BLaER1 (cell line): ENCODE measurements around the gene MYO15A.

ENCODE experiments used
- H3K27ac ChIP-seq: shearing (Covaris generic); formaldehyde crosslinking; 2 replicates; pipeline ENCODE4 v1.8.1; 2022
- H3K27me3 ChIP-seq: shearing (Covaris generic); formaldehyde crosslinking; 2 replicates; pipeline ENCODE4 v1.8.1; 2022
- H3K36me3 ChIP-seq: shearing (Covaris generic); formaldehyde crosslinking; 2 replicates; pipeline ENCODE4 v1.8.1; 2022
- H3K4me1 ChIP-seq: shearing (Covaris generic); formaldehyde crosslinking; 2 replicates; pipeline ENCODE4 v1.8.1; 2022
- H3K4me2 ChIP-seq: shearing (Covaris generic); formaldehyde crosslinking; 2 replicates; pipeline ENCODE4 v1.8.1; 2022
- H3K4me3 ChIP-seq: shearing (Covaris generic); formaldehyde crosslinking; 2 replicates; pipeline ENCODE4 v1.8.1; 2022
- H3K9ac ChIP-seq: shearing (Covaris generic); formaldehyde crosslinking; 2 replicates; pipeline ENCODE4 v1.8.1; 2022
- H3K9me3 ChIP-seq: shearing (Covaris generic); formaldehyde crosslinking; 2 replicates; pipeline ENCODE4 v1.8.1; 2022
- H4K20me1 ChIP-seq: shearing (Covaris generic); formaldehyde crosslinking; 2 replicates; pipeline ENCODE4 v1.8.1; 2022
- Cebpa-rat ChIP-seq: shearing (Covaris generic); IDR thresholded peaks from 2 replicates; pipeline ENCODE4 v1.8.1; 2022

The MYO15A gene

DNA sequence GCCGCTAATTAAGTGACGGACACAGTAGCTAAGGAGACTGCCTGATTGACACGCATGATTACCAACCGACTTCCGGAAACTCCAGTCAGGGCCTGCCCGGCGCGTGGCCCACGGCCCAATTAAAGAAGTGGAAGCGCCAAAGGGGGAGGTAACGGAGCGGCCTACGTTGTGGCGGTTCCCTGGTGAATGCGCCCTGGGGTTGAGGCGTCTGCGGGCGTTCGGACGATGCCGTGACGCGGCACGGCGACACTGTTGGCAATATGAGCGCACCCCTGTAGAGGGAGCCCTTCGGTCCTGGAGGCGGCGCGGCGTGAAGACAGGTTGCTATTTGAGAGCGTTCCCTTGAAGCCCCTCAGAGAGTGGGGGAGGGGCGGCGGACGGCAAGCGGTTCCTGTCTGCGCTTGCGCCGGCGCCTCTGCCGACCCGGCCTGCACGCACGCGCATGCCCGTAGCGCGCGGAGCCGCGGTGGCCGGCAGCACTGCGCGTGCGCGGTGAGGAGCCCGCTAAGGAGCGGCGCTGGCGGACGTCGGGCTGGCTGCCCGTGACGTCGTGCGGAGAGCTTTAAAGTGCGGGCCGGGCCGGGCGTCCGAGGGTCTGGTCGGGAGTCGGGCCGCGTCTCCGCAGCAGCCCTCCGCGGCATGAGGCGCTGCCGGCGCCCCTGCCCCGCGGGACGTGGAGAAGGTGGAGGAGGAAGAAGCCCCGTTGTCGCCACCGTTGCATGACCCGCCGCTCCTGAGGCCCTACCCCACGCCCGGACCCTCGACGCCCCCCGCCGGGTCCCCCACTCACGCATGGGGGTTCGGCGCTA, 75.0 kb downstream of the MYO15A start, which contains the start of gene ALKBH5:
TSS of gene ALKBH5 (plus strand) at position 495 of the 809 bp plus-strand sequence. CDS start 416 bp downstream, outside the sequence.
- Histone ChIP-seq H3K4me3 (peak within 1 kb of the TSS; percentile 86), H3K27ac (peak within 1 kb of the TSS; percentile 97), H3K4me1 (peaks cover 50% of the 10 kb centered on the region), H3K9me3 (no peaks in the 10 kb centered on the region), H3K4me2 (peak within 1 kb of the TSS; percentile 86), H3K36me3 (peaks cover 20% of the 10 kb centered on the region), H3K27me3 (no peaks in the 10 kb centered on the region), H4K20me1 (peaks cover 47% of the 10 kb centered on the region), H3K9ac (peak within 1 kb of the TSS; percentile 95)
- no peak for TF ChIP-seq Cebpa-rat

GRCh38 chr17:18184143-18185031, 75.8 kb downstream of the MYO15A start:
- no peaks in the 10 kb centered on the region for H3K9me3 ChIP-seq
- peaks cover 56% of the 10 kb centered on the region for H4K20me1 ChIP-seq
- peak overlapping the region; percentile 84 for H3K4me2 ChIP-seq
- no peaks in the 10 kb centered on the region for H3K27me3 ChIP-seq
- TF ChIP-seq Cebpa-rat: no peak
- peak overlapping the region; percentile 86 for H3K4me3 ChIP-seq
- peaks cover 58% of the 10 kb centered on the region for H3K4me1 ChIP-seq
- H3K36me3 ChIP-seq: peaks cover 29% of the 10 kb centered on the region
- H3K27ac ChIP-seq: peak overlapping the region; percentile 97
- peak overlapping the region; percentile 95 for H3K9ac ChIP-seq

GRCh38 chr17:18185391-18185790, 76.8 kb downstream of the MYO15A start:
- Histone ChIP-seq H3K4me2 (peak overlapping the region; percentile 84), H3K9ac (peak overlapping the region; percentile 95), H3K4me3 (peak overlapping the region; percentile 86), H3K9me3 (no peaks in the 10 kb centered on the region), H4K20me1 (peaks cover 66% of the 10 kb centered on the region), H3K27ac (no peak overlapping the region), H3K27me3 (no peaks in the 10 kb centered on the region), H3K36me3 (peaks cover 39% of the 10 kb centered on the region), H3K4me1 (peaks cover 69% of the 10 kb centered on the region)
- TF ChIP-seq Cebpa-rat: no peak

- H4K20me1 ChIP-seq: peaks cover 72% of the 10 kb centered on the region
- H3K36me3 ChIP-seq: peaks cover 45% of the 10 kb centered on the region
- TF ChIP-seq Cebpa-rat: no peak
- H3K4me3 ChIP-seq: peak overlapping the region; percentile 86
- H3K27me3 ChIP-seq: no peaks in the 10 kb centered on the region
- H3K4me2 ChIP-seq: peak overlapping the region; percentile 84
- peak overlapping the region; percentile 95 for H3K9ac ChIP-seq
- no peaks in the 10 kb centered on the region for H3K9me3 ChIP-seq
- H3K4me1 ChIP-seq: peaks cover 73% of the 10 kb centered on the region
- H3K27ac ChIP-seq: peak overlapping the region; percentile 15; the same call in 1 of the 2 replicates
Observed at GRCh38 chr17:18185832-18186626, 77.5 kb downstream of the MYO15A start.

GRCh38 chr17:18186627-18186982, 78.0 kb downstream of the MYO15A start:
- peaks cover 78% of the 10 kb centered on the region for H4K20me1 ChIP-seq
- peaks cover 73% of the 10 kb centered on the region for H3K4me1 ChIP-seq
- H3K27me3 ChIP-seq: no peaks in the 10 kb centered on the region
- H3K27ac ChIP-seq: peak overlapping the region; percentile 15; the same call in 1 of the 2 replicates
- H3K4me2 ChIP-seq: peak overlapping the region; percentile 84
- peak overlapping the region; percentile 95 for H3K9ac ChIP-seq
- no peaks in the 10 kb centered on the region for H3K9me3 ChIP-seq
- TF ChIP-seq Cebpa-rat: peak; percentile 66
- H3K4me3 ChIP-seq: peak overlapping the region; percentile 86
- peaks cover 51% of the 10 kb centered on the region for H3K36me3 ChIP-seq

- peak overlapping the region; percentile 95 for H3K9ac ChIP-seq
- H3K27ac ChIP-seq: 0 out of 2 replicates have a peak overlapping the region, but pooled peaks have one; percentile 15
- peaks cover 57% of the 10 kb centered on the region for H3K36me3 ChIP-seq
- peak overlapping the region; percentile 86 for H3K4me3 ChIP-seq
- no peaks in the 10 kb centered on the region for H3K27me3 ChIP-seq
- TF ChIP-seq Cebpa-rat: no peak
- peak overlapping the region; percentile 84 for H3K4me2 ChIP-seq
- no peaks in the 10 kb centered on the region for H3K9me3 ChIP-seq
- peaks cover 72% of the 10 kb centered on the region for H3K4me1 ChIP-seq
- peaks cover 84% of the 10 kb centered on the region for H4K20me1 ChIP-seq
Observed at GRCh38 chr17:18187226-18187625, 78.7 kb downstream of the MYO15A start.

- Histone ChIP-seq H3K9me3 (no peaks in the 10 kb centered on the region), H3K36me3 (peaks cover 66% of the 10 kb centered on the region), H3K27ac (no peak overlapping the region), H3K4me1 (peaks cover 66% of the 10 kb centered on the region), H3K4me3 (peak overlapping the region; percentile 86), H3K27me3 (no peaks in the 10 kb centered on the region), H4K20me1 (peaks cover 93% of the 10 kb centered on the region), H3K4me2 (peak overlapping the region; percentile 84), H3K9ac (peak overlapping the region; percentile 95)
- TF ChIP-seq Cebpa-rat: no peak
Observed at GRCh38 chr17:18187821-18188761, 79.5 kb downstream of the MYO15A start.

DNA sequence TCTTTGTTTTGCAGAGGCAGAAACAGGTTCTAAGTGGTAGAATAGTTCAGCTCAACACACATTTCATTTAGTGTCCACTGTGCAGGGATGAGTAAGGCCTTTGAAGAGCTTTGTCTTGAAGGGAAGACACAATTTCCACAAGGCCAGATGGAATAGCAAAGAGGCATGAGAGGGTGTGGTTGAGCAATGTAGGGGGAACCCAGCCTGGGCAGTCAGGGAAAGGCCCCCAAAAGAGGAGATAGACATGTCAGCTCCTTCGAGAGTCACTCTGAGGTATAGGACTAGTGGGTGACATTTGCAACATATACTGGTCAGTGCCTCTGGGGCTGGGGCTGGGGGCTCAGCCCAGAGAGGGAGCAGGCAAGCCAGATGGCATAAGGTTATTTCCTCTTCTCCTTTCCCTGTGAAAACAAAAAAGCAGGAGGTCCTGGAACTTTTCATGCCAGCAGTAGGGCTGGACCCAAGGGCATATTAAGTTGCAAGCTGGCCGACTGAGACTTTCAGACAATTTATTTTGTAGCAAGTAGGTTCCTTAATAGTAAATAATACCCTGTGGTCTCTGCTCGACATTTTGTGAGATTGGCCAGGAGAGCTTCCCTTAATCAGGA, 82.2 kb downstream of the MYO15A start:
- Histone ChIP-seq H4K20me1 (peaks cover 99% of the 10 kb centered on the region), H3K4me1 (peaks cover 63% of the 10 kb centered on the region), H3K9ac (no peak overlapping the region; the same call in 1 of the 2 replicates), H3K9me3 (no peaks in the 10 kb centered on the region), H3K27me3 (no peaks in the 10 kb centered on the region), H3K4me3 (no peak overlapping the region), H3K36me3 (peaks cover 89% of the 10 kb centered on the region), H3K27ac (no peak overlapping the region), H3K4me2 (peak overlapping the region; percentile 23)
- TF ChIP-seq Cebpa-rat: no peak
